Lung microvascular endothelial cell (primary cell): ENCODE measurements around the gene OGG1. TPM values are rescaled to one million over a fixed set of nuclear protein-coding genes. Genes with fewer than 3 reads are reported as not detected.
A peak's percentile ranks its signal among the peaks of the same experiment; 100 is the strongest.

Experiments
- DNase-seq, 2 donors: peaks; one replicate each; pipeline versions ENCODE4 v3.0.0 to v3.0.0-alpha.2; 2010; ENCODE audit warnings: low read depth in 2 of 2
- total RNA-seq: library from RNA; depleted of rRNA; stranded (reverse); fragments of >200 nt; gene quantifications from 2 replicates; pipeline ENCODE4 v1.2.1, GENCODE V29; 2014

OGG1 gene
- total RNA-seq, result 13.7 and 18.8 TPM in 2 replicates

DNA sequence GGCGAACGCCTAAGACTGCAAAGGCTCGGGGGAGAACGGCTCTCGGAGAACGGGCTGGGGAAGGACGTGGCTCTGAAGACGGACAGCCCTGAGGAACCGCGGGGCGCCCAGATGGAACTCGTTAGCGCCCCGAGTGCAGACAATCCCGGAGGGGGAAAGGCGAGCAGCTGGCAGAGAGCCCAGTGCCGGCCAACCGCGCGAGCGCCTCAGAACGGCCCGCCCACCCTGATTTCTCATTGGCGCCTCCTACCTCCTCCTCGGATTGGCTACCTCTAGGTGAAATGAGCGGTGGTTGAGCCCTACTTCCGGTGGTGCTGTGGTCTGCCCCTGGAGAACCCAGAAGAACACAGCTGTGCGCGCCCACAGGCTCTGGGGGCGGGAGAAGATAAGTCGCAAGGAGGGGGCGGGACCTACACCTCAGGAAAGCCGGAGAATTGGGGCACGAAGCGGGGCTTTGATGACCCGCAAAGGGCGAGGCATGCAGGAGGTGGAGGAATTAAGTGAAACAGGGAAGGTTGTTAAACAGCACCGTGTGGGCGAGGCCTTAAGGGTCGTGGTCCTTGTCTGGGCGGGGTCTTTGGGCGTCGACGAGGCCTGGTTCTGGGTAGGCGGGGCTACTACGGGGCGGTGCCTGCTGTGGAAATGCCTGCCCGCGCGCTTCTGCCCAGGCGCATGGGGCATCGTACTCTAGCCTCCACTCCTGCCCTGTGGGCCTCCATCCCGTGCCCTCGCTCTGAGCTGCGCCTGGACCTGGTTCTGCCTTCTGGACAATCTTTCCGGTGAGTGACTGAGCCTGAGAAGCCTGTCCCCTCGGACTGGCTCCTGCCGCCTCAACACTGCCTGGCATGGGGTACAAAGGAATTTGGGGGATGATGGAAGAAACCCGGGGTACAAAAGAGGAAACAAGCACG, at the start of gene OGG1:
OGG1 (plus strand) TSS at position 308 of the 911 bp plus-strand sequence; CDS start at position 643, 335 bp downstream.
- peak; percentile 94 to 98 for DNase-seq

DNA sequence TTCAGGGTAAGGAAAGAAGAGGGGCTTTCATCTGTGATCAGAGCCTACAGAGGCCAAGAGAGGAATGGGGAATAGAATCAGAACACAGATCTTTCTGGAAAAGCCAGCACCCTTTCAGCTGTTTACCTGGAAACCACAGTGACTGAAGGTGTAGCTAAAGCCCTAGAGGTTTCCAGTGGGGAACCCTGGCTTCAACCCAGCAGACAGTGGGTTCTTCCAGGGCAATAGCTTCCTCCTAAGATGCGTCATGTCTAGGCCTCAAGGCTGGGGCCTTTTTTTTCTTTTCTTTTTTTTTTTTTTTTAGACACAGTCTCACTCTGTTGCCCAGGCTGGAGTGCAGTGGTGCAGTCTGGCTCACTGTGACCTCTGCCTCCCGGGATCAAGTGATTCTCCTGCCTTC, 49.2 kb upstream of the OGG1 start:
- no peak for DNase-seq

DNA sequence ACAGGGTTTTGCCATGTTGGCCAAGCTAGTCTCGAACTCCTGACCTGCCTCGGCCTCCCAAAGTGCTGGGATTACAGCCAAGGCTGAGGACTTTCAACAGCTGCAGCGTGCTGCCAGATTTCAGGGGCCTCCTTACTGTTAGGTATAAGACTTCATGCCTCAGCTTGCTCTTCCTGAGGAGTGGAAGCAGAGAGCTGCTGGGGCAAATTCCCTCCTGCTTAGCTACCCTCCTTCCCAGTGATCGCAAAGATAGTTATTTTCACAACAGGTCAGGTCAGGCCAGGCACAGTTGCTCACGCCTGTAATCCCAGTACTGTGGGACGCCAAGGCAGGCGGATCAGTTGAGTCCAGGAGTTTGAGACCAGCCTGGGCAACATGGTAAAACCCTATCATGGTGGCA, 48.7 kb upstream of the OGG1 start:
- no peak for DNase-seq

DNA sequence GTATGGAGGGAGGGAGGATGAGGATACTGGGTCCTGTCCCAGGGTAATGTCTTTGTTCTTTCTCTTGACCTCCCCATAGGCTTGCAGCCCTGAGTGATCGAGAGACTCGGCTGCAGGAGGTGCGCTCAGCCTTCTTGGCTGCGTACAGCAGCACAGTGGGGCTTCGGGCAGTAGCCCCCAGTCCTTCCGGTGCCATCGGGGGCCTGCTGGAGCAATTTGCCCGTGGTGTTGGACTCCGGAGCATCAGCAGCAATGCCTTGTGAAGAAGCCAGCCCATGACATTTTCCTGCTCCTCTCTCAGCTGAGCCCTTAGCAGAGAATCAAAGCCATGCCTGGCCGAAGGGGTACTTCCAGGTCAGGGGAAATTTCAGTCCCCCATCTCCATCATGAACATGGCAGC, 48.0 kb upstream of the OGG1 start:
- no peak for DNase-seq

DNA sequence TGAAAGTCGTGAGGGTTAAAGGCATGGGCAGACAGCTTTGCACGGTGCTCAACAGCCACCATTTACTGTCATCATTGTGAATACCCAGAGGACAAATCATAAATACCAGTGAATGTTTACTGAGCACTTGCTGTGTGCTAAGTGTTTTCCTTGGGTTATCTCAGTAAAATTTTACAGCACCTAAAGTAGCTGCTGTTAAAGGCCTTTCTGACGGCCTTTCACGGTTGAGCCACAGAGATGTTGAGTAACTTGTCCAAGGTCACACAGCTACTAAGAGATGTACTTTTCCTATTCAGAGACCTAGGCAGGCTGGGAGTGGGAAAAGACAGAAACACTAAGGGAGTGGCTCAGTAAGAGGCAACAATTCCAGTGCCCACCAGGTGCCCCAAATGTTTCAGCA, 46.5 kb upstream of the OGG1 start:
- no peak for DNase-seq

DNA sequence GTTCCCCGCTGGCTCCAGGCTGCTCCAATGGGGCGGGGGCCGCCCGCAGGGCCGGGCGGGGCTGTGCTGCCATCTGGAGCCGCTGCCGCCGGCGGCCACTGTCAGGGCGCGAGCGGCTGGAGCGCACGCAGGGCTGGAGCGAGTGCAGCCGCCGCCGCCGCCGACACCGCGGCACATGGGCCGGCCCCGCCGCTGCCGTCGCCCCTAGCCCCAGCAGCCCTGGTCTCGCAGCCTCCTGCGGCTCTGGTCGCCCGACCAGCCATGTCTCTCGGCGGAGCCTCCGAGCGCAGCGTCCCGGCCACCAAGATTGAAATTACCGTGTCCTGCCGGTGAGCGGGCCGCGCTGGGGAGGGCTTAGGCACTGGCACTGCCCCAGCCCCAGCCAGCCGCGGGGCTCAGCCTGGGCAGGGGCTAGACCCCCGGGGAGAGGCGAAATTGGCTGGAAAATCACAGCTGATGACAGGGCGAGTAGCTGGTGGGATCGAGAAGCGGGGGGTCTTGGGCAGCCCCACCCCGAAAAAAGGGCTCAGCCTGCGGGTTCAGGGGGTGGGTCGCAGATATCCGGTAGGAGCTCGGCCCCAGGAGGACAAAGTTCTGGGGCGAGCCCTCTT, 45.9 kb upstream of the OGG1 start, which contains the start of gene CPNE9:
CPNE9 (plus strand) TSS at position 98 of the 611 bp plus-strand sequence; CDS start at position 262, 164 bp downstream.
- no peak for DNase-seq

DNA sequence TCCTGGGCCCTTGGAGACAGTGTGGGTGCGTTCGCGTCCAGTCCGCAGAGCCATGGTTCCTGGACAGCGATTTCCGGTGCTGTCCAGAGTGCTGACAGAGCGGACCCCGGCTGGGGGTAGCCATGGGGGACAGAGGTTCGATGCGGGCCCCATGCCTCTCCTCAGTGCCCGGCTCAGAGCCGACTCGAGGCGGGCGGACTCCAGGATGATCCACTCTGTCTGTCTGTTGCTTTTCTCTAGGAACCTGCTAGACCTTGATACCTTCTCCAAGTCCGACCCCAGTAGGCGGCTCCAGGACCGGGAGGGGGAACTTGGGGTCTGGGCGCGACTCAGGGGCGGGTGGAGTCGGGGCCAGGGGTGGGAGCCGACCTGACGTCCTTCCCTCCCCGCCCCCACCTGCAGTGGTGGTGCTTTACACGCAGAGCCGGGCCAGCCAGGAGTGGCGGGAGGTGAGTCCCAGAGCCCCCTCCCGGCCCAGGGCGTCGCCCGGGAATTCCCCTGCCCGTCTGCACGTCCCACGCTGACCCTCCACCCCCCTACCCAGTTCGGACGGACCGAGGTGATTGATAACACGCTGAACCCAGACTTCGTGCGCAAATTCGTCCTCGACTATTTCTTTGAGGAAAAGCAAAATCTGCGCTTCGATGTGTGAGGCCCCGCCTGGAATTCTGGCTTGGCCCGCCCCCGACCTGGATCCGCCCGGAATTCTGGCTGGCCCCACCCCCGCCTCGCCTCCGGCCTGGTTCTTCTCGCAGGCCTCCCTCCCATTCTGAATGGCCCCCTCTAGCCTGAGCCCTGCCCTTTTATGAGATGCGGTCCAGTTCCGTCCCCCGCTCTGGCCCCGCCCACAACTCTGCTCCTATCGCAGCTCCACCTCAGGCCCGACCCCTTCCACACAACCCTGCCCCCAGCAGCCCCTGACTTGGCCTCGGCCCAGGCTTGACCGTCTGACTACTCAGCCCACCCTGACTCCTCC, 45.1 kb upstream of the OGG1 start:
- DNase-seq, result peak; percentile 35 to 42

DNA sequence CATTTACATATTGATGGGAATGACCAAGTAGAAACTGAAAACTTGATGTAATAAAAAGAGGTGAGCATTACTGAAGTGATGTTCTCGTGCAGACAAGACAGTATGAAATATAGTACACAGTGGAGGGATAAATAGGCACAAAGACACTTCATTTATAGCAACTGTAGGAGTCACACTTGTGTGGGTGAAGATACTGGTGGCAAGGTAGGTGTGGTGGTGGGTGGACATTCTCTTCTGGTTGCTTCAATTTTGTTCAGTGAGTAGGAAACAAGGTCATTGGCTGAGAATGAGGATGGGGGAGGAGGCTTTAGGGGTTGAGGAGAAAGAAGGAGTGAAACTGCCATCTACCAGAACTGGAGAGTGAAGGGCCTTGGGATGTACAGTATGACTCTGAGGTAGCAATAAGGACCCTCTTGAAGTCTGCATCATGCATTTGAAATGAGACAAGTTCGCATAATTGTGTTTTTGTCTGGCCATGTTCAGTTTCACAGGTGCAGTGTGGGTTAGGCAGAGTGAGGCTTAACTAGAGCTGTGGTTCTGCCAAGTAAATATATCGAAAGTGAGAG, 39.5 kb upstream of the OGG1 start:
- DNase-seq, result no peak

DNA sequence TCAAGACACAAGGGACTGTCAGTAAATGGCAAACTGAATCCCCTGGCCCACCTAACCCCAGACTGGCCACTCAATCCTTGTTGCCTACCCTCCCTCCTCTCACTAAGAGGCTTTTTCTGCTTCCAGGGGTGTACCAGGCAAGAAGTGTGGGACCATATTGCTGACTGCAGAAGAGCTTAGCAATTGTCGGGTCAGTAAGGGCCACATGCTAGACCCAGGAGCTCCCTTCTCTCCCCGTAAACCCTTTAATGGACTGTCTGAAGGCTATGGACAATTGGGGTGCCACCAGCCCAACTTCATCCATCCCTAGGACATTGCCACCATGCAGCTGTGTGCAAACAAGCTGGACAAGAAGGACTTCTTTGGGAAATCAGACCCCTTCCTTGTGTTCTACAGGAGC, 37.3 kb upstream of the OGG1 start:
- DNase-seq, result no peak

DNA sequence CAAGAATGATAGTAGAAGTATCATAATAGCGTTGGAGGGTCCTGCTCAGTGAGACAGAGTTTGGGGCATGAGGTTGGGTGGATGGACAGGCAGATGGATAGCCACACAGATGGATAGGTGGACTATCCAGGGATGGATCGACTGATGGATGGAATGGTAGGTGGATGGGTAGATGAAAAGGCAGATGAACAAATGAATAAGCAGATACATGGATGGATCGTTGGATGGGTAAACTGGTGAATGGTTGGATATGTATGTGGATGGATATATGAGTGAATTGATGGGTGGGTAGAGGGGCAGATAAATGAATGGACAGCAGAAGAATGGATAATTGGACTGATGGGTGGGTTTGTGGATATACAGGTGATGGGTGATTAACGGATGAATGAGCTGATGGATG, 36.6 kb upstream of the OGG1 start:
- no peak for DNase-seq

DNA sequence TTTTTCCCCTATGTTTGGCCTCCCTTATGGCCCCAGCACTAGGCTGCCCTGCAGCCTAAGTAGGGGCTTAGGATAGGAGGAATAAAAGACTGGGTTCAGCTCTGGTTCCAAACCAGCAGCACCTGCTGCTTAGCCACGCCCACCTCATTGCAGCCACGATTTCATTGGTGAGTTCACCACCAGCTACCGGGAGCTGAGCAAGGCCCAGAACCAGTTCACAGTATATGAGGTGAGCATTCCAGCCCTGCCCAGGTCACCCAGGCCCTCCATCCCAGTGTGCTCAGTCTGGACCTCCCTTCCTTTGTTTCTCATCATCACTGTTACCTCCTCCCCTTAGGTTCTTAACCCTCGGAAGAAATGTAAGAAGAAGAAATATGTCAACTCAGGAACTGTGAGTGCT, 34.6 kb upstream of the OGG1 start:
- no peak for DNase-seq

DNA sequence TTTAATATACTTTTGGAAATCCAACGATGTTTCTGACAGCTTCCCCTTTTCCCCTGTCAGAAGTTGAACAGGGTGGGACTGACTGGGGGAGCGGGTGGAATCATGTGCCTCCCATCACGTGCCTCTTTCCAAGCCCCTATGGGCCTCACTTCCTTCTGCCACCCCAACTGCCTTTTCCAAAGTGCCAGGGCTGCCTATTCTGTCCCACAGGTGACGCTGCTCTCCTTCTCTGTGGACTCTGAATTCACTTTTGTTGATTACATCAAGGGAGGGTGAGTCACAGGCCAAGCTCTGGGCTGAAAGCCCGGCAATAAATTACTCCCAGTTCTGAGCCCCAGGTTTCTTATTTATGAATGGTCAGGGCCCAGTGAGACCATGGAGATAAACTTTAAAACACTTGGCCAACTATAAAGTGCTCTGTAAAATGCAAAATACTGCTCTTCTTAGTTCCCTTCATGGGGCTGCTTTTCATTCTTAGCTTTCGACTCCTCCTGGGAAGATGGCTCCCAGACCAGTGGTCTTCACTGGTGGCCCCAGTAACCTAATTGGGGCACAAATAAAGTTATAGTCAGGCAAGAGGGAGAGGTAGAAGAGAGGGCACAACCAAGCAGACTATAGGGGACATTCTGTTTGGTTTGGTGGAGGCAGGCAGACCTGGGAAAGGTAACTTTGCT, 33.9 kb upstream of the OGG1 start:
- DNase-seq, result peak; percentile 82 to 90

DNA sequence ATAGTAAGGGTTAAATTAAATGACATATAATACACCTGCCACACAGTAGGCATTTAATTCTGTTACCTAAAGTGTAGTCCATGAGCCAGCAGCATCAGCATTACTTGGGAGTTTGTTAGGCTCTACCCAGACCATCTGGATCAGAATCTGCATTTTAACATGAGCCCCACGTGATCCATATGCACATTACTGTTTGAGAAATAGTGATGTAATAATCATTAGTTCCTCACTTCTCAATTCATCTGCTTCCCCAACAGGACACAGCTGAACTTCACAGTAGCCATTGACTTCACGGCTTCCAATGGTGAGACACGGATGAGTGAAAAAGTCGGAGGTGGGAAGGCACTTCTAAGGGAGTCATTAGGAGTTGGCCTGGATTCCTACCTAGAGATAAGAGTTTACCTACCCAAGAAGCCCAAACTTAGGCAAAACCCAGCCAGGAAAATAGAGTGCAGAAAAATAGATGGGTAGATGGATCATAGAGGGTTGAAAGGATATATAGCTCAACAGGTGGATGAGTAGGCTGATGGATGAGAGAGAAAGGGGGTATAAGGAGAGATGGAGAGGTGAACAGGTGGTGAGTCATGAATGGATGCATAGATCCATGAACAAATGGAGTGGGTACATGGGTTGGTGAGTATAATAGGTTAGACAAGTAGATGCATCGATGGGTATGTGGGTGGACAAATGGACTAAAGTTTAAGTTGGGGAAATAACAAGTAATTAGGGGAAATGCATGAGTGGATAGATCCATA, 32.8 kb upstream of the OGG1 start:
- no peak for DNase-seq

DNA sequence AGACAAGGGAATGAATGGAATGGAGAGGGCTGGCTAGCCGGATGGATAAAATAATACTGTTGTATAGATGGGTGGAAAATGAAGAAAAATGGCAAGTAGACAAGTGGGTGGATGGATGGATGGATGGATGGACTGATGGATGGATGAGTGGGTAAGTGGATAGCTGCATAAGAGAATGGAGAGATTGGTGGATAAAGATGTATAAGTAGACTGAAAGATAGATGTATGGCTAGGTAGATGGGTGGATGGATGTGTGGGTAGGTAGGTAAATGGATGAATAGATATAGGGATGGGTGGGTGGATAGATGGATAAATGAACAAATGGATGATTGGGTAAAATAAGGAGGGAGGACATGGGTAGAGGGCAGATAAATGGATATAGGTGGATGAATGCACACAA, 32.2 kb upstream of the OGG1 start:
- DNase-seq, result no peak

DNA sequence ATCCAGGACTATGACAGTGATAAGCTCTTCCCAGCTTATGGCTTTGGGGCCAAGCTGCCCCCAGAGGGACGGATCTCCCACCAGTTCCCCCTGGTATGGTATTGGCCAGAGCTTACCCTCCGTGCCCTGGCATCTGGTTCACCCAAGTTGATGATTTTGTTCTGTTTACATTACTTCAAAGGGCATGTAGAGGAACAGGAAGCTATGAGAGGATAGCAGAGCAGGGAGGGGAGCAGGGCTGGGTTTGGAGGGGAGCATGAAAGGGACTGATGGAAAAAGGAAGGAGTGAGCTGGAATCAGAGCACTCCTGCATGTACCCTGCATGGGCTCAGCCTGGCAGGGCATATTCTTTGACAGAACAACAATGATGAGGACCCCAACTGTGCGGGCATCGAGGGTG, 31.6 kb upstream of the OGG1 start:
- no peak for DNase-seq

DNA sequence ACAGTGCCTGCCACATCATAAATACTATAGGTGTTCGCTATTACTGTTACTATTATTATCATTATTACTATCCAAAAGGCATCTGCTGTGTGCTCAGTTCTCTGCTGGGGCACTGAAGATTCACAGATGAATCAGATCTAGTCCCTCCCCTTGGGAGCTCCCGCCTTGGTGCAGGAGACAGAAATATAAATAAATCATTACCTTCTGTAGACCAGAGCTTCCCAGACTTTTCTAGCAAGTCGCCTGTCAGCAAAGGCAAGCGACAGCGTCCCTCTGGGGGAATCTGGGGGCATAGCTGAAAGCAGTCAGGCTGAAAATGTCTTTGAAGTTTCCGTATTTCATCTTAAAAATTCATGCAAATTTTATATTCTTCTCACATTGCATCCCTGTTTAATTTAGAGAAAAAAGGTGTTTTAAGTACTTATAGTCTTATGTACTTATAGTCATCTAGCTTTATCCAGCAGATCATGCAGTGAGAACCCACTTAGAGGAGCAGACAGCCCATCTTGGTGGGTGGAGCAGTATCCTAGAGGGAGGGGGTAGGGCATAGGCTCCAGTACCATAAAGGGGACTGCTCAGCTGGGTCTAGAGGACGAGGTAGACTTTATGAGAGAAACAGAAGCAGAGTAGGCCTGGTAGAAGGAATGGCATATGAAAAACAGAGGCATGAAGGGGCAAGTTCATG, 28.6 kb upstream of the OGG1 start:
- DNase-seq, result no peak

DNA sequence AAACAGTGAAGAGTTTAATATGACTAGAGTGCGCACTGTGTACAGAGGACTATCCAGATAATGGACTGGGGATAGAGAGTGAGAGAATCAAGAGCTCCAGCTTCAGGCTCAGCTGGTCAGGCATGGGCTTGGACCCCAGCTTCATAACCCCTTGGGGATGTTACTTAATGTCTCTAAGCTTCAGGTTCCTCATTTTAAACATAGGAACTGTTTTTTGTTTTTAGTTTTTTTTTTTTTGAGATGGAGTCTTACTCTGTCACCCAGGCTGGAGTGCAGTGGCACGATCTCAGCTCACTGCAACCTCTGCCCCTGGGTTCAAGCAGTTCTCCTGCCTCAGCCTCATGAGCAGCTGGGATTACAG, 28.1 kb upstream of the OGG1 start:
- DNase-seq, result no peak

DNA sequence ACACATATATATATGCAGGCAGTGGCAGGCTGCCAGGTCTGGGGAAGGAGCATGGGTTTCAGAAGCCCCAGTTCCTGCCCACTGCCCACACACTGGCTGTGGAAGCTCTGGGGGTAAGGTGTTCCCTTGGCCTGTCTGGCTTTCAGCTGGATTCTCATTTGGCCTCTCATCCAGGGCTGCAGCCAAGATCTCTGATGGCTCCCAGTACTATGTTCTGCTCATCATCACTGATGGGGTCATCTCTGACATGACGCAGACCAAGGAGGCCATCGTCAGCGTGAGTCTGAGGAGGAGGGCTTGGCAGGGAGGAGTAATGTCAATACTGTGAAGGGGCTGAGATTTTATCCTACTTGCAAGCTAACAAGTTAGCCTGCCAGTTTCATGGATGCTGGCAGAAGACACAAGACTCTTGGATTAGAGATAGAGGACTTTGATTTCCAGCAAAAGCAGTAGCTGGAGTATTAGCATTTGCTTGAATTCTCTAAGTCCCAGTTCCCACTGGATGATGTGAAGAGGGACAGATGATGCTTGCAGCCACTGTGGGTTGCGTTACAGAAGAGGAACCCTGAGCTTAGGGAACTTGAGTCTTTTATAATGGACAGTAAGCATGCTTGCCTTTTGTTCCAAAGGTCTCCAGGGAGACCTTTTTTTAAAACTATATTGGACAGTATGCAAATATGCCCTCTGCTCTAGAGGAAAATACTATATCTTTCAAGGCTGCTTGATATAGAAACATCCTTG, 23.8 kb upstream of the OGG1 start:
- DNase-seq, result no peak

DNA sequence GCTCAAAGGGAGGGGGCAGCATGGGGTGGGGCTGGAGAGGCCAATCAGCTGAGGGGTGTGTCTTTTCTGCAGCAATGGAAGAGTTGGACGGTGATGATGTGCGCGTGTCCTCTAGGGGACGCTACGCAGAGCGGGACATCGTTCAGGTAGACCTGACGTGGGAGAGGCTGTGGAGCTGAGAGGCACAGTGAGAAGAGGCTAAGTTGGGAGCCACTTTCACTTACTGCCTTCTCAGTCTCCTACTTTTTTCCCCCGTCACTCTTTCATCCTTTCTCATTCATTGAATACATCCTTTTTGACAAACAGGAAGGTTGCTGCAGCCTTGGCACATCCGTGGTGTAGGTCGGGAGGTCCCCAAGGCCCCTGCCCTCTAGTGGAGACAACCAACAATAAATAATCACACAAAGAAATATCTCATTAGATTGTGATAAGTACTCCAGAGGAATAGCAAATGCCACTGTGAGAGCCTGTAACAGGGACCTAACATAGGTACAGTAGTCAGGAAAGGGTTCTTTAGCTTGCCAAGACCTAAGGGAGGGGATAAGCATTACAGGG, 22.6 kb upstream of the OGG1 start:
- no peak for DNase-seq
